Endometrial microvascular endothelial cells (primary cell): ENCODE measurements around the gene TNFRSF6B. TPM values are rescaled to one million over a fixed set of nuclear protein-coding genes. Genes with fewer than 3 reads are reported as not detected.

ENCODE experiments used
- in situ Hi-C: cut with HindIII; loops from 2 replicates; pipeline ENCODE4 v1.10.0; 2017; ENCODE audit warnings: low sequenced_read_pairs, low pct_unique_long_range_greater_than_20kb; ENCODE audit errors: inconsistent ontology term
- total RNA-seq: library from RNA; depleted of rRNA; stranded (reverse); fragments of >200 nt; gene quantifications from one replicate; pipeline ENCODE4 v1.2.3, GENCODE V29; 2015; ENCODE audit errors: inconsistent ontology term

The TNFRSF6B gene
- total RNA-seq, 1 donor from 2014 or later = 175 TPM

- in situ Hi-C loops = no loop called here
These were observed 3.2 kb upstream of the TNFRSF6B start for GRCh38 chr20:63693083-63693732.

GRCh38 chr20:63693733-63694583 is 2.5 kb upstream of the TNFRSF6B start:
- in situ Hi-C loops = no loop called here

GRCh38 chr20:63694584-63695423 is 1.6 kb upstream of the TNFRSF6B start:
- in situ Hi-C loops = no loop called here

- in situ Hi-C loops = no loop called here
These were observed 787 bp upstream of the TNFRSF6B start for GRCh38 chr20:63695424-63696305.

GRCh38 chr20:63696306-63696627 is 185 bp upstream of the TNFRSF6B start:
- in situ Hi-C loops = no loop called here

- in situ Hi-C loops = no loop called here
These were observed 960 bp downstream of the TNFRSF6B start for GRCh38 chr20:63697357-63697867.

- in situ Hi-C loops = no loop called here
These were observed 1.6 kb downstream of the TNFRSF6B start for GRCh38 chr20:63697868-63698545.

- in situ Hi-C loops = no loop called here
These were observed 2.5 kb downstream of the TNFRSF6B start for GRCh38 chr20:63698739-63699465.

- in situ Hi-C loops = no loop called here
These were observed 3.2 kb downstream of the TNFRSF6B start for GRCh38 chr20:63699466-63700198.

- in situ Hi-C loops = no loop called here
These were observed 4.0 kb downstream of the TNFRSF6B start for GRCh38 chr20:63700199-63701050.

- in situ Hi-C loops = no loop called here
These were observed 4.5 kb downstream of the TNFRSF6B start for GRCh38 chr20:63701051-63701328.

GRCh38 chr20:63701329-63702035 is 5.0 kb downstream of the TNFRSF6B start:
- in situ Hi-C loops = no loop called here

- in situ Hi-C loops = no loop called here
These were observed 5.7 kb downstream of the TNFRSF6B start for GRCh38 chr20:63702036-63702665.

- in situ Hi-C loops = no loop called here
These were observed 6.5 kb downstream of the TNFRSF6B start for GRCh38 chr20:63702751-63703470.
